ENCODE measurements around the gene APOA5. TPM values are rescaled to one million over a fixed set of nuclear protein-coding genes. Genes with fewer than 3 reads are reported as not detected.
A peak's percentile ranks its signal among the peaks of the same experiment; 100 is the strongest.

APOA5 gene
- total and polyA plus RNA-seq, 2 of the 13 experiments (the other 11 are each of a cell fraction or from before 2014, with no cell fraction given), result 44.0 to 49.1 TPM

DNA sequence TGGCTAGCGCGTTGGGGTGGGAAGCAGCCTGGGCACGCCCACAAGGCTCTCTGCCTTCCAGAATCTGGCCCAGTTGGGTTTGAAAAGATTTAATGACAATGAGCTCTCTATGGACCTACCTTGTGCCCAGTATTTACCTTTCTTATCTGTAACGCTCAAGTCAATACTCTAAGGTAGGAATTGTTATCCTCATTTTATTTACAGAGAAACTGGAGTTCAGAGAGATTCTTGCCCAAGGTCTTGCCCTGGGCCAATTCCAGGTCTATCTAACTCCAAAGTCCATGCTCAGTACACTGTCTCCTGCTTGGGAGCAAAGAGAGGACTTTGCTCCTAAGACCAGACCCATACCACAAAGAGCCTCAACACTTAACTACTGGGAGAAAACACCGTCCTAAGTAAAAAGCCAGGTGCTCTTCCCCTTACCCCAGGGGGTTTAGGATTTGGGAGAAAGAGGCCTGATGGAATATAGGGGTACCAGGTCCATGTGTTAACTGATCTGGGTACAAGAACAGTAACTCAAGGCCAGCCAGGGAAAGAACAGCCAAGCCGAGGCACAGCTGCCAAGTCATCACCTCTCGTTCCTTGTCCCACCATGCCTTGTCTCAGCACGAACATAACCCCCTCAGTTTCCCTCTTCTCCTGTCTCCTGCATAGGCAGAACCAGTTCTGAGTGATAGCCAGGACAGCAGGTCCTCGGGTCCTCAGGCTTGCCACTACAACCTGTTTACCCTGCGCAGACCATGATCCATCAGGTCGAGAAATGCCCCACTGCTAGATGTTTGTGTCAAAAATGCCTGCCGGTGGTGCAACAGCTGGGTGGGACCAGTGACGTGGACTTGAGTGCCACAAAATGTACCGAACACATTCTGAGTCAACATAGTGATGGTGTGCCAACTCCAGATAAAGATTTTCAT, 16.8 kb upstream of the APOA5 start (continued):
- TF ChIP-seq, protein P1, sequence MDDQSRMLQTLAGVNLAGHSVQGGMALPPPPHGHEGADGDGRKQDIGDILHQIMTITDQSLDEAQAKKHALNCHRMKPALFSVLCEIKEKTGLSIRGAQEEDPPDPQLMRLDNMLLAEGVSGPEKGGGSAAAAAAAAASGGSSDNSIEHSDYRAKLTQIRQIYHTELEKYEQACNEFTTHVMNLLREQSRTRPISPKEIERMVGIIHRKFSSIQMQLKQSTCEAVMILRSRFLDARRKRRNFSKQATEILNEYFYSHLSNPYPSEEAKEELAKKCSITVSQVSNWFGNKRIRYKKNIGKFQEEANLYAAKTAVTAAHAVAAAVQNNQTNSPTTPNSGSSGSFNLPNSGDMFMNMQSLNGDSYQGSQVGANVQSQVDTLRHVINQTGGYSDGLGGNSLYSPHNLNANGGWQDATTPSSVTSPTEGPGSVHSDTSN (CRISPR knock-in tag; IDR thresholded peaks at IDR 0.05; ENCODE audit: borderline replicate concordance), result no peak
- no peak for TF ChIP-seq FOXM1 (CRISPR knock-in tag; IDR thresholded peaks at IDR 0.05)
- TF ChIP-seq ZNF547 (CRISPR knock-in tag; IDR thresholded peaks at IDR 0.05), result no peak
- TF ChIP-seq, protein P2, sequence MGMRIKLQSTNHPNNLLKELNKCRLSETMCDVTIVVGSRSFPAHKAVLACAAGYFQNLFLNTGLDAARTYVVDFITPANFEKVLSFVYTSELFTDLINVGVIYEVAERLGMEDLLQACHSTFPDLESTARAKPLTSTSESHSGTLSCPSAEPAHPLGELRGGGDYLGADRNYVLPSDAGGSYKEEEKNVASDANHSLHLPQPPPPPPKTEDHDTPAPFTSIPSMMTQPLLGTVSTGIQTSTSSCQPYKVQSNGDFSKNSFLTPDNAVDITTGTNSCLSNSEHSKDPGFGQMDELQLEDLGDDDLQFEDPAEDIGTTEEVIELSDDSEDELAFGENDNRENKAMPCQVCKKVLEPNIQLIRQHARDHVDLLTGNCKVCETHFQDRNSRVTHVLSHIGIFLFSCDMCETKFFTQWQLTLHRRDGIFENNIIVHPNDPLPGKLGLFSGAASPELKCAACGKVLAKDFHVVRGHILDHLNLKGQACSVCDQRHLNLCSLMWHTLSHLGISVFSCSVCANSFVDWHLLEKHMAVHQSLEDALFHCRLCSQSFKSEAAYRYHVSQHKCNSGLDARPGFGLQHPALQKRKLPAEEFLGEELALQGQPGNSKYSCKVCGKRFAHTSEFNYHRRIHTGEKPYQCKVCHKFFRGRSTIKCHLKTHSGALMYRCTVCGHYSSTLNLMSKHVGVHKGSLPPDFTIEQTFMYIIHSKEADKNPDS (CRISPR knock-in tag; IDR thresholded peaks at IDR 0.05), result peak; percentile 83; the same call in 1 of the 2 replicates
- 0 out of 2 replicates have a peak, but pooled peaks have one; percentile 27 for TF ChIP-seq ZBTB8A (CRISPR knock-in tag; IDR thresholded peaks at IDR 0.05; ENCODE audit: borderline replicate concordance, low read depth)
- TF ChIP-seq ZNF12 (CRISPR knock-in tag; IDR thresholded peaks at IDR 0.05), result peak; percentile 61
- TF ChIP-seq GTF3A (CRISPR knock-in tag; conservative IDR thresholded peaks at IDR 0.05), result no peak
- TF ChIP-seq ZNF704 (CRISPR knock-in tag; IDR thresholded peaks at IDR 0.05; ENCODE audit: borderline replicate concordance), result no peak
- TF ChIP-seq ZNF850 (CRISPR knock-in tag; conservative IDR thresholded peaks at IDR 0.05), result no peak
- peak; percentile 42 for TF ChIP-seq RBM22 (optimal IDR thresholded peaks at IDR 0.05; ENCODE audit: low read length)
- TF ChIP-seq PCBP1 (IDR thresholded peaks at IDR 0.05; ENCODE audit: borderline replicate concordance, low read depth, low read length), result no peak
- peak; percentile 79 for TF ChIP-seq ARNTL (CRISPR knock-in tag; IDR thresholded peaks at IDR 0.05)
- TF ChIP-seq ZBTB20 (CRISPR knock-in tag; IDR thresholded peaks at IDR 0.05; ENCODE audit: borderline replicate concordance, low read depth), result no peak; the same call in 1 of the 2 replicates
- TF ChIP-seq RFXANK (CRISPR knock-in tag; IDR thresholded peaks at IDR 0.05), result no peak
- no peak for TF ChIP-seq PHF5A (CRISPR knock-in tag; IDR thresholded peaks at IDR 0.05; ENCODE audit: low read depth, unreplicated experiment)
- TF ChIP-seq ZFP1 (CRISPR knock-in tag; IDR thresholded peaks at IDR 0.05), result no peak
- no peak for TF ChIP-seq ZNF709 (CRISPR knock-in tag; IDR thresholded peaks at IDR 0.05)
- TF ChIP-seq AGO1 (IDR thresholded peaks at IDR 0.05; ENCODE audit: low read depth, low read length, poor library complexity, severe bottlenecking), result no peak
- TF ChIP-seq GRHL1 (CRISPR knock-in tag; conservative IDR thresholded peaks at IDR 0.05), result no peak
- TF ChIP-seq ZNF879 (CRISPR knock-in tag; IDR thresholded peaks at IDR 0.05), result no peak

Measured in HepG2 (cell line).